NCI-H1105 (cell line): ENCODE measurements around the gene MSI2.

ENCODE experiments used
- DNase-seq: peaks from one replicate; lab custom pipeline; 2025; lab: John Stamatoyannopoulos, UW

MSI2 gene

GRCh38 chr17:57684711-57685498 is 428.6 kb downstream of the MSI2 start:
- DNase-seq: no peak

GRCh38 chr17:57685499-57686132 is 429.3 kb downstream of the MSI2 start:
- DNase-seq: no peak

- DNase-seq: no peak
These were observed 431.3 kb downstream of the MSI2 start for GRCh38 chr17:57687642-57688041.

GRCh38 chr17:57689254-57689653 is 432.9 kb downstream of the MSI2 start:
- no peak for DNase-seq

GRCh38 chr17:57691939-57692338 is 435.6 kb downstream of the MSI2 start:
- no peak for DNase-seq

- no peak for DNase-seq
These were observed 436.4 kb downstream of the MSI2 start for GRCh38 chr17:57692770-57693169.

GRCh38 chr17:57694051-57694450 is 437.7 kb downstream of the MSI2 start:
- DNase-seq: no peak

GRCh38 chr17:57696050-57696449 is 439.7 kb downstream of the MSI2 start:
- peak; percentile 28 for DNase-seq

- DNase-seq: no peak
These were observed 440.9 kb downstream of the MSI2 start for GRCh38 chr17:57697197-57697596.

- no peak for DNase-seq
These were observed 441.8 kb downstream of the MSI2 start for GRCh38 chr17:57697891-57698711.

- DNase-seq: no peak
These were observed 443.5 kb downstream of the MSI2 start for GRCh38 chr17:57699751-57700219.

GRCh38 chr17:57701124-57701523 is 444.8 kb downstream of the MSI2 start:
- no peak for DNase-seq

GRCh38 chr17:57703273-57703672 is 446.9 kb downstream of the MSI2 start:
- DNase-seq: no peak

- DNase-seq: no peak
These were observed 448.1 kb downstream of the MSI2 start for GRCh38 chr17:57704448-57704847.

GRCh38 chr17:57705921-57706695 is 449.8 kb downstream of the MSI2 start:
- DNase-seq: no peak

- DNase-seq: no peak
These were observed 450.4 kb downstream of the MSI2 start for GRCh38 chr17:57706761-57707160.

- DNase-seq: no peak
These were observed 451.6 kb downstream of the MSI2 start for GRCh38 chr17:57707892-57708291.

GRCh38 chr17:57708410-57708809 is 452.1 kb downstream of the MSI2 start:
- no peak for DNase-seq

GRCh38 chr17:57713140-57713539 is 456.8 kb downstream of the MSI2 start:
- DNase-seq: no peak

GRCh38 chr17:57714665-57715180 is 458.4 kb downstream of the MSI2 start:
- no peak for DNase-seq

- no peak for DNase-seq
These were observed 459.7 kb downstream of the MSI2 start for GRCh38 chr17:57715981-57716380.

GRCh38 chr17:57718878-57719277 is 462.6 kb downstream of the MSI2 start:
- no peak for DNase-seq
